Heart left ventricle (tissue), 13 donors: ENCODE measurements around the gene PTPRN2.

Experiments
- POLR2A ChIP-seq, 2 donors: fragments of 450-650 bp; IDR thresholded peaks; one replicate each; pipeline ENCODE4 v1.6.1; 2017; ENCODE audit warnings: antibody characterized with exemption in 2 of 2, mild to moderate bottlenecking in 2 of 2, moderate library complexity in 2 of 2
- TF ChIP-seq, protein P1 (sequence below), 12 donors: fragments of 200-600 bp; sonication (generic) in 4 of 12; IDR thresholded peaks; one replicate each; pipeline versions ENCODE4 v1.5.0 to v1.8.0; 2018 to 2022; ENCODE audit warnings: antibody characterized with exemption in 12 of 12, mild to moderate bottlenecking in 5 of 12
- donor health status: ischemic (EF 13 %, LVEDD 7.1; RV severe dilation, severe dysfunction).
- donor health status: DM: no; HTN: yes; CAD: no.
- donor health status: DM: no; HTN: no; CAD: no.
- donor health status: ischemic (EF 25% LVEDD 6.9; RV normal size, moderate dysfunction).
- donor health status: ischemic (EF 25% LVEDD 5.7; RV mildly dilated, moderate dysfunction).
- donor health status: ischemic (EF 35%, LVEDD 5.7; RV mildly dilated, moderate dysfunction).
- donor health status: nonischemic (EF 11% LVEDD 7.7; RV severe dilation, severe dysfunction).
- donor health status: DM: yes; HTN: yes; CAD: no.
- donor health status: PGD.
- donor health status: ischemic (EF 29% LVEDD 5.4; RV normal size, mild dysfunction).
- donor health status: nonischemic (EF 23%, LVEDD 6.1; RV moderate dilation, normal function).

DNA sequence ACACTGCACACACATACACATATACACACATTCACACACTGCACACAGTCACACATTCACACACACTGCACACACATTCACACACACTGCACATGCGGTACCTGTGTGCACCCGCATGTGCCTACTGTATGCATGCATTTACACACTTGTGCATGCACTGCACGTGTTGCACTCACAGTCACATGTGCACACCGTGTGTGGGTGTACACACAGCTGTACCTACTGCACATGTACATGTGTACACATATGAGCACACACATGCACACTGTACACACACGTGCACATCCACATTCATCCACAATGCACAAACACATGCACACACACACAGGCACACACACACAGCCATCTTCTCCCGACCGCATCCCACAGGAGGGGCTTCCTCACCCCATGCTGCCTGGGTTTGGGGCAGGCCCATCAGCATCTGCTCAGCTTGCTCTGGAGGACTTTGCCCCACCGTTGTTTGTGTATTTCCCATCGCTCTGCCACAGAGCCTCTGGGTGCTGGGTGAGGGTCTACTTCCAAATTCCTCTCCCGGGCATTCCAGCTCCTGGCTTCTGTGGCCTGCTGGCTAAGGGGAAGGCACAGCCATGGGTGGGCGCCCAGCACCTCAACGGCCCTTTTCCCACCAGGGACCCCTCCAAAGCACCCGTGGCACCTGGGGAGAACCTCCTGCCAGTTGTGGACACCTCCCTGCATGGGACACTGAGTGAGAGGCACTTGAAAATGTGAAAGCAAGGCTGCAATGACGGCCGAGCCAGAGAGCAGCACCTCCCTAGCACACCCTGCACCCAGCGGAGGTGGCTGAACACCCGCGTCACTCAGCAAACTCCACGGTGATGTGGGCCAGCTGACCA, 324.3 kb downstream of the PTPRN2 start:
- TF ChIP-seq POLR2A (IDR thresholded peaks at IDR 0.05) = no peak
- TF ChIP-seq, protein P1, sequence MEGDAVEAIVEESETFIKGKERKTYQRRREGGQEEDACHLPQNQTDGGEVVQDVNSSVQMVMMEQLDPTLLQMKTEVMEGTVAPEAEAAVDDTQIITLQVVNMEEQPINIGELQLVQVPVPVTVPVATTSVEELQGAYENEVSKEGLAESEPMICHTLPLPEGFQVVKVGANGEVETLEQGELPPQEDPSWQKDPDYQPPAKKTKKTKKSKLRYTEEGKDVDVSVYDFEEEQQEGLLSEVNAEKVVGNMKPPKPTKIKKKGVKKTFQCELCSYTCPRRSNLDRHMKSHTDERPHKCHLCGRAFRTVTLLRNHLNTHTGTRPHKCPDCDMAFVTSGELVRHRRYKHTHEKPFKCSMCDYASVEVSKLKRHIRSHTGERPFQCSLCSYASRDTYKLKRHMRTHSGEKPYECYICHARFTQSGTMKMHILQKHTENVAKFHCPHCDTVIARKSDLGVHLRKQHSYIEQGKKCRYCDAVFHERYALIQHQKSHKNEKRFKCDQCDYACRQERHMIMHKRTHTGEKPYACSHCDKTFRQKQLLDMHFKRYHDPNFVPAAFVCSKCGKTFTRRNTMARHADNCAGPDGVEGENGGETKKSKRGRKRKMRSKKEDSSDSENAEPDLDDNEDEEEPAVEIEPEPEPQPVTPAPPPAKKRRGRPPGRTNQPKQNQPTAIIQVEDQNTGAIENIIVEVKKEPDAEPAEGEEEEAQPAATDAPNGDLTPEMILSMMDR (IDR thresholded peaks at IDR 0.05) = no peak
